Inflammatory macrophage treated with lipopolysaccharide for 4 hours (primary cell): Measurements from ENCODE around the gene SPG21.
A peak's percentile ranks its signal among the peaks of the same experiment; 100 is the strongest.
"Not testable (repeated sequence)": the region's sequence is repeated elsewhere in the genome, so short reads cannot be mapped to it uniquely, and the experiment has no call there.

Experiments used
- DNase-seq: peaks from one replicate; pipeline ENCODE4 v3.0.0-alpha.2; 2020

SPG21 gene, protein sequence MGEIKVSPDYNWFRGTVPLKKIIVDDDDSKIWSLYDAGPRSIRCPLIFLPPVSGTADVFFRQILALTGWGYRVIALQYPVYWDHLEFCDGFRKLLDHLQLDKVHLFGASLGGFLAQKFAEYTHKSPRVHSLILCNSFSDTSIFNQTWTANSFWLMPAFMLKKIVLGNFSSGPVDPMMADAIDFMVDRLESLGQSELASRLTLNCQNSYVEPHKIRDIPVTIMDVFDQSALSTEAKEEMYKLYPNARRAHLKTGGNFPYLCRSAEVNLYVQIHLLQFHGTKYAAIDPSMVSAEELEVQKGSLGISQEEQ

DNA sequence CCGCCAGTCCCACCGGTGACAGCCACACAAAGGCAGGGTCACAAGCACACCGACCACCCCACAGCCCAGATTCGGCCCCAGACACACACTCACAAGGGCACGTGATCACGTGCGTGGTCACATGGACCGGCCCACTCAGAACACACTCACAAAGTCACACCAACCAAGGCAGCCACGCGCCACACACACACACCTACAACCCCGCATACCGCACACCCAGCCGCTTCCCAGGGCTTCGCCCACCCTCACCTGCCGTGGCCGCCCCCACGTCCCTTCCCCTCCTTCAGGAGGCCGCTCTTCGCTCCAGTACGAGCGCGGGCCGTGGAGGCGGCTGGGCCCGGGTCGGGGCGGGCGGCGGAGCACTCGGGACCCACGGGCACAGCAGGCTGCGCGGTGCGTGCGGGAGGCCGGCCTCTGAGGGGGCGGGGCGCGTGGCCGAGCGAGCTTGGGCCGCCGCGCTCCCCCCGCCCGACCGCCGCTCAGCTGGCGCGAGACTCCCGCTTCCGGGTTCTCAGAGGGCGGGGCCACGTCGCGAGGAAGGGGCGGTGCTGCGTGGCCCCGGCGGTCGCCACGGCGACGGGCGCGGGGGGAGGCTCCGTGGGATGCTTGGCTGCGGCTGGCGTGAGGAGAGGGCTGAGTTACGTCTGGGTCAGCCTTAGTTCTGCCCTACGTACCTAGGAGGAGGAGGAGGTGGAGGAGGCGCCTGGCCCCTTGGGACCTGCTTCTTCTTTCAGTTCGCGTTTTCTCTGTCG lies at the start of gene SPG21:
Gene SPG21, minus strand, starts transcription at position 499 of the 752 bp plus-strand sequence. CDS start 6,345 bp downstream, outside the sequence.
- peak; percentile 93 for DNase-seq

DNA sequence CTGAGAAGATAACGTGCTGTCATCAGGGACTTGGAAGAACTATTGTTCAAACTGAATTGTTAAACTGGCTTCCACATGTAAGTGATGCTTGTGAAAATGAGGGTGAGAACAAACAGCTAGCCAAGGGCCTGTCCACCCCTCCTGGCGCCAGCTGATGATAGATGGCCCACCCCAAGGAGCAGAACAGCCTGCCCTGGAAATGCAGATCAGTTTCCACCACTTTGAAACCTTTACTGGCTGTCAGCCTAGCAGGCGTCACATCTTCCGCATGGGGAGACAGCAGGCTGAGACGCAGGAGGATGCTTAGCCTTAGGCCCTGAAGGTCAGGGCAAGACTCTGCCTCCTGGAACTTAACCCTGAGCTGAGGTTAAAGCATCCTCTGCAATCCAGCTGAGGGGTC lies 49.1 kb upstream of the SPG21 start:
- no peak for DNase-seq

DNA sequence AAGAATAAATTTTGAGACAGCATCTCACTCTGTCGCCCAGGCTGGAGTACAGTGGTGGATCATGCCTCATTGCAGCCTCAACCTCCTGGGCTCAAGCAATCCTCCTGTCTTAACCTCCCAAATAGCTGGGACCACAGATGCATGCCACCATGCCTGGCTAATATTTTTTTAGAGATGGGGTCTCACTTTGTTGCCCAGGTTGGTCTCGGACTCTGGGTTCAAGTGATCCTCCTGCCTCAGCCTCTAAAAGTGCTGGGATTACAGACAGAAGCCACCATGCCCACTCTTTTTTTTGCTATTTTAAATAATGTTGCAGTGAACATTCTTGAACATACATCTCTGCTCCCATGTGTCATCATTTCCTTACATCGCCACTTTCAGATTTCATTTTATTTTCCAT lies 48.7 kb upstream of the SPG21 start:
- no peak for DNase-seq

DNA sequence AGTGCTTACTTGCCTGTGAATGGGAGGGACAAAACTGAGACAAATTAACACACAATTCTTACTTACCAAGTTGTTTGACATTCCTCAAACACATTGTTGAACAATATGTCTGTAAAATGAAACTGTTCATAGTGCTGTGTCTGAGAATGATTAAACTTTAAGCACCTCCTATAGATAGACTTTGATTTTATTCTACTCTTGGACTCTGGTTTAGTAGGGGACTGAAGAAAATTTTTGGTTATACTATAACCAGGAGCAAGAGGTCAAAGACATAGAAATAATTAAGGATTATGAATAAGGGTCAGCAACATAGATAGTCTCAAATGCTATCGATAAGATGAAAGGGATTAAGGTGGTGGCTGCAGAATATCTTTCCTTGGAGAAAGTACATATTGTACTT lies 47.6 kb upstream of the SPG21 start:
- DNase-seq: no peak

DNA sequence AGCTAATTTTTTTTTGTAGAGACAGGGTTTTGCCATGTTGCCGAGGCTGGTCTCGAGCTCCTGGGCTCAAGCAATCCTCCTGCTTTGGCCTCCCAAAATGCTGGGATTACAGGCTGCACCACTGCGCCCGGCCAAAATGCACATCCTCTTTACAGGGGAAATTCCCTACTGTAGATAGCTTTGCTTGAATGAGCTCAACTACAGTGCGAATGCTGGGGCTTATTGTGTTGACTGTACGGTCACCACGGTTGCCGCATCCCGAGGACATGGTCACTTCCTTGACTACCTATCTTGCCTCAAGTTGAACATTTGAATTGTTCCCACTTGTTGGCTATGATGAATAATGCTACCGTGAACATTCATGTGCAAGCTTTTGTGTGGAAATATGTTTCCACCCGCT lies 45.0 kb upstream of the SPG21 start:
- DNase-seq: no peak

DNA sequence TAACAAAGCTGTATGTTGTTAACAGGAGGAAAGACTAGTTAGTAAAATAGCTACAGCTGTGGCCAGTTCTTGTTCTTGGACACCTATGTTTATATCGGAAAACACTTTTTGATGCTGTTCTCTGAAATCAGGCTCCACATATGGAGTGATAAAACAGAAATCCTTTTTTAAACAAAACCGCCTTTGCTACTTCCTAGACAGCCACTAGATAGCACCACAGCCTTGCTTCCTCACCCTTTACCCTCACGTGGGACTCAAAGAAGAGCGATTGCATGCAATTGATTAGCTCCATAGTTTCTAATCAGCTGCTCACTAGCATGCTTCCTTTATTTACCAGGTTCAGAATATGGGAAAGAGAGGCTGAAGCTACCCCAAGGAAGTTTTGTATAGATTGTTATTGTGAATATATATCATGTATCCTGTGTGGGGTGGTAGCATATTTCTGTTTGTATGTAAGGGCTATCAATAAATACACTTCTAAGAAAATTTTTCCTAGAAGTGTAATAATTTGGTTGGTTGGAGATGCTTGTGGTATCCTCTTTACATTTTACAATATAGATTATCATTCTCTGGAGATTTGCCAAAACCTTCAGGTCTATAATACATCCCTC lies 44.0 kb upstream of the SPG21 start:
- DNase-seq: peak; percentile 62

DNA sequence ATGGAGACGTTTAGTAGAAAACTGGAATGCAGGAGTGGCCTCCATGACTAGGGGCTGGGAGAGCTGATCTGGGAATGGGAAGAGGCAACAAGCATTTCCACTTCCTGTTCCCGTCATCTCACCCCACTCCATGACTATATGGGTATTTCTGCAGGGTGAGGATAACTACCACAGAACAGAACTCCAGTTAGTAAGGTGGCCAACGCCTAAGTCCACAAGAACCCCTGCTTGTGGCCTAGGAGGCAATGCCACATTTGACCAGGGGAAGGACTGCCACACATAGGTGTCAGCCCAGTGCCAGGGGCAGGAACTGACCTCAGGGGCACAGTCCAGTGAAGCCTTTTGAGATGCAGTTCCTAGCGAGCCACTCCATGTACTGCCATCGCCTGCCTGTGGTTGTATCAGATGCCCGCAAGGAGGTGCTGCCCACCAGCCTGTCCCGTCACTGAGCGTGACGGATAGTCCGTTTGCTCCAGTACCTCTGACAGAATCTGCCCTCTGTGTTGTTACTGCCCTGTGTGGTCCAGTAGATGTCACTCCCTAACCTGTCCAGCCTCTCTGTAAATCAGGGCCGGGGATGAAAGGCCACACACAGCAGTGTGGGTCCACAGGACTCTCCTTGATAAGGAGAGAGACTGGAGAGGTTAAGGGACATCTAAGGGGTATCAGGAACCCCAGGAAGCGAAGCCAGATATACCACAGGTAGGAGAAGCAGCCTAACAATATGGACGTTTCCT lies 43.3 kb upstream of the SPG21 start:
- peak; percentile 66 for DNase-seq

DNA sequence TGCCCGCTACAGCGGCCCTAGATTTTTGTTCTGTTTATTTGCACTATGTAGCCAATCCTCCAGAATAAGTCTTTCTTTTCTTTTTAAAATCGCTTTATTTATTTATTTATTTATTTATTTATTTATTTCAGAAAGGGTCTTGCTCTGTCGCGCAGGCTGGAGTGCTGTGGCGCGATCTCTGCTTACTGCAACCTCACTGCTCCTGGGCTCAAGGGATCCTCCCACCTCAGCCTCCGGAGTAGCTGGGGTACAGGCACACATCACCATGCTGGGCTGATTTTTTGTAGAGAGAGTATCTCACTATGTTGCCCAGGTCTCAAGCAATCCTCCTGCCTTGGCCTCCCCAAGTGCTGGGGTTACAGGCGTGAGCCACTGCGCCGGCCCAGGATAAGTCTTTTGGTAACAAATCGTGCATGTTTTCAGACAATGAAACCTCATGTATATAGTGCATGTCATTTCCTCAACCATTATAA lies 40.1 kb upstream of the SPG21 start:
- DNase-seq: no peak

DNA sequence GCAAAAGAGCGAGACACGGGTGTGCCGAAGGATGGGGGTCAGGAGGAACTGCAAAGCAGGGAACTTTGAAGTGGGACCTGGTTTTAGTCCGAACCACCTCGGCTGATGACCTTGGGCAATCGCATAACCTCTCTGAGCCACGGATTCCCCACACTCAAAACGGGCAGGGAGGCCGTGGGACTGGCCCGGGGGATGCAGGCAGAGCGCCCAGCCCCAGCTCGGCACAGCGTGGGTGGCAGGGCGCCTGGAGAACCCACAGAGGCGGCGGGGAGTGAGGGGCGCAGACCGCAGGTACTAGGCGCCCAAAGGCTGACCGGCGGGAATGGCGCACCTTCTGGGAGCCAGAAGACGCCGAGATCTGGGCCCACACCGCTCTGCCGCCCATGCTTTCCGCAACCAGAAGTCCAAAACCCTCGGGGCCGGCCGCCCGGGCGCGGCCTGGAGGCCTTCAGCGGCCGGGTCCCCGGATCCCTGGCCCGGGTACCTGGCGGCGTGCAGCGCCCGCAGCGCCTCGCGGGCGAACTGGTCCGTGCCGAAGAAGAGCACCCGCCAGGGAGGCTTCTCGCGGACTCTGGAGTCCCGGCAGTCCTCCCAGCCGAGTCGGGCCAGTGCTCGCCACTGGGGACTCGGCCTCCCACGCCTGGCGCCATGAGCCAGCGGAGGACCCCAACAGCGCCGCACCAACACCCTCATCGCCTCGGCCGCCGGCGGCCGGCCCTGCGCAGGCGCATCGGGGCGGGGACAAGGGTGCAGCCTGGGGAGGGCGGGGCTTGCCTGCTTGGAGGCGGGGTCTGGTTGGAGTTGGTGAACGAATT lies 39.4 kb upstream of the SPG21 start, which contains the start of gene MTFMT:
Gene MTFMT, minus strand, starts transcription at position 719 of the 815 bp plus-strand sequence. Its CDS starts 26 bp downstream, at position 693.
- DNase-seq: peak; percentile 84

DNA sequence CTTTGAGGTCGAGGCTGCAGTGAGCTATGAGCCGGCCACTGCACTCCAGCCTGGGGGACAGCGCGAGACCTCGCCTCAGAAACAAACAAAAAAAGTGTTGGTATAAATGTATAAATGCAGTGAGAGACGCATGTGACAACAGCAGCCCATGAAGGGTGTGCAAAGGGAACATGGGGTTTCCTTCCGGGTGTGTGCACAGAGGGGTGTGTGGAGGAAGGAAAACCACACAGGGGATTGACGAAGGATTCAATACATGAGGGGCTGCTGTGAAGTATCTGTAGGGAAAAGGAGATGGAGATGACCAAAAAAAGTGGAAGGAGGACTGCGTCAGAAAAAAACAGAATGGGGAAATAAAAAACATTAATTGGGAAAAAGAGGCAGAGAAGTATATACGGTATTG lies 38.6 kb upstream of the SPG21 start:
- peak; percentile 18 for DNase-seq

DNA sequence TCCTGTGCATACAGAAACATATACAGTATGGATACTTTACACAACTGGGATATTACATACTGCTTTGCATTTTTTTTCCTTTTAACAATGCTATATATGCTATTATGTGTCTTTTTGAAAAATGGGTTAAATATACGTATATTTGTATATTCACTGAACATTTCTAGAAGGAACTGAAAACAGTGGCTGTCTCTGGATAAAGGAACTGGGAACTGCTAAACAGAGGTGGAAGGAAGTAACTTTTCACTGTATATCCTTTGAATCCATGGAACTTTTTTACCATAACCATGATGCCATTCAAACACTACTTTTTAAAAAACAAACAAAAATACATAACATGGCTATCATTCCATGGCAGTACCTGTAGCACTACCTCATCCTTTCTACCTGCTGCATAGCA lies 37.9 kb upstream of the SPG21 start:
- peak; percentile 40 for DNase-seq

DNA sequence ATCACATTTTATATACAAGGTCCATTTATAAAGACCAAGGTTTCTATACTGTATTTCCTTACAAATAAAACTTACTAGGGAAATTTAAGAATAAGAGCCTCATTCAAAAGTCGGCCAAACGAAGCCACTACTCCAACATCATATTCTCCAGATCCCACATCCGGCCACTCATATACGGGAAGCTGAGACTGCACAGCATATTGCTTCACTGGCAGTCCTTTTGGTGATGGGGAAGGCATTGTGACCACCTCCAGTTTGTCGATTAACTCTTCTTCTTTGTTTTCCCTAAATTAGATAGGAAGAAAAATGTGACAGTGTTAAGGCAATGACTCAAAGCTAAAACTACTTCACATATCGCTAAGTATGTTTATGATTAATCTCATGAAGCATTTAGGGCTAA lies 37.0 kb upstream of the SPG21 start:
- no peak for DNase-seq

DNA sequence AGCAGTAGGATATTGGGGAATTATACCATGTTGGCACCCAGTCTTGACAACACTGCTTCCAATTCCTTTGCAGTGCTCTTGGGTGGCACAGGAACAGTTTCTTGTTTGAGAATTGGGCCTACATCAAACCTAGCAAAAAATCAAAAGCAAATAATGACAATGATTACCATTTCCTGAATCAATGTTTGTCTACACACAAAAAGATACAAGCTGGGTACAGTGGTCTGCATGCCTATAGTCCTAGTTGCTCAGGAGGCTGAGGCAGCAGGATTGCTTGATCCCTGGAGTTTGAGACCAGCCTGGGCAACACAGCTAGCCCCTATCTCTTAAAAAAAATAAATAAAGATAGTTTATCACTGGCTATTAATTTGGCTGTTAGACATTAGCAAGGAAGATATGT lies 31.8 kb upstream of the SPG21 start:
- DNase-seq: no peak

DNA sequence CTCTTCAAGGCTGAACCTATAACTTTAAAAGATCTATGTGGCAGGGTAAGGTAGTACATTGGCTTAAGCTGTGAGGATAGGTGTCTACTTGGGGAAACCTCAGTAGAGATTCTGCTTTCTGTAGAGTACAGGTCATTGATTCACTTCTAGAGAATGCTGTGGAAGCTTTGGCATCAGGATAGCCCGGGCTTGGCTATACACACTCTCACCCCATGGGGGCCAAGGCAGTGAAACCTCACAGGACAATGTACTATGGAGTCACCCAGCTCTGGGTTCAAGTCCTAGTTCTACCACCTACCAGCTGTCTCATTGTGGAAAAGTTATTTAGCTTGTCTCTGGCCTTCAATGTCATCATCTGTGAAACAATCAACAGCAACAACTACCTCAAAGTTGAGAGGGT lies 30.7 kb upstream of the SPG21 start:
- no peak for DNase-seq

DNA sequence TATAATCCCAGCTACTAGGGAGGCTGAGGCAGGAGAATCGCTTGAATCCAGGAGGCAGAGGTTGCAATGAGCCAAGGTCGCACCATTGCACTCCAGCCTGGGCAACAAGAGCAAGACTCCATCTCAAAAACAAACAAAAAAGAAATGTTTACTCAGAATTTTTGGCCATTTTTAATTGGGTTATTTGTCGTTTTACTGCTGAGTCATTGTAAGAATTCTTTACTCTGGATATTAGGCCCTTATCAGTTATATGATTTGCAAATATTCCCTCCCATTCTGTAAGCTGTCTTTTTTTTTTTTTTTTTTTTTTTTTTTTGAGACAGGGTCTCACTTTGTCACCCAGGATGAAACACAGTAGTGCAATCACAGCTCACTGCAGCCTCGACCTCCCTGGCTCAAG lies 21.5 kb upstream of the SPG21 start:
- DNase-seq: not testable (repeated sequence)

DNA sequence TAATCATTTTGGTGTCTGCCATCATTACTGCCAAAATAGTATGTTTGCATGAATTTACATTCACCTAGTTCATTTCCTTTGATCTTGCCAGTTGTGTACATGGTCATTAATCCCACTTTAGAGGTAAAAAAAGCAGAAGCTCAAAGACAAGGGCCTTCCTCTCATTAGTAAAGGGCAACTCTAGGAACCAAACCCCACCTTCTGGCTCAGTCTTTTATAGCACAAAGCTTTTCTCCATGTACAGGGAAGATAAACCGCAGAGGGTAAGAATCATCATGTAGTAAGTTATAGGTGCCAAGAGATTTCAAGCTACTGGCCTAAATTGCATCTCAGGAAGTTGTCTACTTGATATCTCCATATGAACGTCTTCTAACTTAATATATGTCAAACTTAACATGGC lies 19.3 kb upstream of the SPG21 start:
- peak; percentile 51 for DNase-seq

DNA sequence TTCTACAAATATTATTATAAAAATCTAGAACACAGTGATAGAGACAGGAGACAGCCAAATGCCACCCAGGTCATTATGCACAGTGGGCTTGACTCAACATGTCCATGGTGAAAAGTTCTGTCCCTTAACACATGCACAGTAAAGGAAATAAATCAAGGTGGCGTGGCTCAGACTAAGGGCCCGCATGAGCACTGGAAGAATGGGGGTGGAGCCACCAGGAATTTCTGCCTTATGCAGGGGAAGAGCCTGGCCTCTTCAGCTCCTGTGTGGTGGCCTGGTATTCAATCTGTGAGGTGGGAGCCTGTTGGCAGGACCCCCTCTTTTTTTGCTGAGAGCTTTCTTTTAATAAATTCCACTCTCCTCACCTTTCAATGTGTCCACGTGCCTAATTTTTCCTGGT lies 17.2 kb upstream of the SPG21 start:
- DNase-seq: no peak

DNA sequence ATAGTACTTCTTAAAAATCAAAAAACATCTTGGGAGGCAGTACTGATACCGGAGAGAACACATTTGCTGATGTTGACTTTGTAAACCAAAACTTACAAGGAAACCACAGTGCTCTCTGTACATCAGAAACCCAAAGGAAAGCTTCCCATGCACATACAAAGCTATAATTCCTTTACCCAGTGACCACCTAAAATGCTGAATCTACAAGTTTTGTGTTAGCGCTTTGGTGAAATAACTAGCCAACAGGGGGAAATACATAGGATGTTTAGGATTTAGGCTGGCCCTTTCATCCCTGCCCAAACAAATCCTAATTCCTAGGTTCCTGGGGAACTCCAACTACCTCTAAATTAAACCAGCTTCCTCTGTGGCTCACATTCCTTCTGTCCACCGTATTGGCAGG lies 15.3 kb upstream of the SPG21 start:
- no peak for DNase-seq

DNA sequence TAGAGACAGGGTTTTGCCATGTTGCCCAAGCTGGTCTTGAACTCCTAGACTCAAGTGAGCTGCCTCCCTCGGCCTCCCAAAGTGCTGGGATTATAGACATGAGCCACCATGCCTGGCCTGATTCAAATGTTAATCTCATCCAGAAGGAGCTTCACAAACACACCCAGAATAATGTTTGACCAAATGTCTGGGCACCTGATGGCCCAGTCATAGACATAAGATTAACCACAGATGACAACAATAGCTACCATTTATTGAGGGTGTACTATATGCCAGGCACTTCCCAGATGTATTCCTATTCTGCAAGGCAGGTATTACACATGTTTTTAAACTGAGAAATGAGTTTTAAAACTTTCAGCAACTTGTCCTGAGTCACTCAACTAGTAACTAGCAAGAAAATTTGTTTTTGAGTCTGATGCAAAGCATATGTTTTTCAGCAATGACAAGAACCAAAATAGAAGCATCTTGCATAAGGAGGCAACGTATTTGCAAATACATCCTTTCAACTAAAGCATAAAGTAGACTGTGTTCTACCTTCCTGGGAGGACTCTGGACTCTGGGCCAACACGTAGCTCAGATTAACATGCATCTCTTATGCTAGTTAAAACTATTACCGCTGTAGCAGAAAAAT lies 8.1 kb upstream of the SPG21 start:
- DNase-seq: no peak

DNA sequence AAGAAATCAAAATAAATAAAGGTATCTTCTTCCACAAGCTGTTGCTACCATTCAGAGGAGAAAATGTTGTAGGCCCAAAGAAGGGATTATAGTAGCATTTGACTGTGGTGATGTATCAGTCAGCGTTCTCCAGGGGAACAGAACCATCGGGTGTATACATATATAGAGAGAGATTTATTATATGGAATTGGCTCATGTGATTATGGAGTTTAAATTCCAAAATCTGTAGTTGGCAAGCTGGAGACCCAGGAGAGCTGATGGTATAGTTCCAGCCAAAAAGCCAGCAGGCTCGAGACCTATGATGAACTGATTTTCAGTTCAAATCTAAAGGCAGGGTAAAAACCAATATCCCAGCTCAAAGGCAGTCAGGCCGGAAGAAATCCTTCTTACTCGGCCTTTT lies 7.4 kb upstream of the SPG21 start:
- DNase-seq: no peak

DNA sequence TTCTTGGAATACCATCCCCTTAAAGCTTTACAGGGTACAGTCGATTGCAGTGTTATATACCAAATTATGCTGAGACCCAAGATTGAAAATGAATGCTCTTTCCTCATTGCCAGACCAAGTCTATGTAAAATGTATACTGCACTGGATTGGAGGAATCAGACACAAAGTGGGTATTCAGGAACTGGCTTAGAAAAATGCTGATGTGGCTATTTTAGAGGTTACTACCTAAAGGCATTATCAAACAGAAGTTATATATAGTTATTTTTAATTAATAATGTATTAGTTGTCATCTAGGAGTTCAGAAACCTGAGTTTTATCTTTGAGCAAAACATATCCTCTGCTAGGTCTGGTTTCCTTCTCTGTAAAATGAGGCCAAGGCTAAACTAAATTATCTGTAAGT lies 3.6 kb upstream of the SPG21 start:
- no peak for DNase-seq
